H9 (cell line): ENCODE measurements around the gene GRIK4. TPM values are rescaled to one million over a fixed set of nuclear protein-coding genes. Genes with fewer than 3 reads are reported as not detected.

ENCODE experiments used
- DNase-seq: peaks from one replicate; pipeline ENCODE4 v3.0.0-alpha.2; 2017
- H2AFZ ChIP-seq: one replicate; pipeline ENCODE4 v1.6.1; 2013; ENCODE audit warnings: mild to moderate bottlenecking, low read length, control low read depth, moderate library complexity
- H2AK5ac ChIP-seq: 2 replicates; pipeline ENCODE4 v1.6.1; 2013; ENCODE audit warnings: low read length, control low read depth, mixed read lengths; ENCODE audit not compliant: insufficient read length
- H2BK120ac ChIP-seq: one replicate; pipeline ENCODE4 v1.6.1; 2013; ENCODE audit warnings: low read depth, mild to moderate bottlenecking, low read length, control low read depth, inconsistent platforms; ENCODE audit not compliant: poor library complexity, severe bottlenecking
- H2BK12ac ChIP-seq: 2 replicates; pipeline ENCODE4 v1.6.1; 2013; ENCODE audit warnings: low read length, control low read depth, mixed read lengths, low read depth; ENCODE audit not compliant: insufficient read length
- H2BK15ac ChIP-seq: 2 replicates; pipeline ENCODE4 v1.6.1; 2013; ENCODE audit warnings: low read depth, low read length, control low read depth
- H2BK20ac ChIP-seq: one replicate; pipeline ENCODE4 v1.6.1; 2013; ENCODE audit warnings: low read depth, mild to moderate bottlenecking, low read length, control low read depth, inconsistent platforms; ENCODE audit not compliant: poor library complexity, severe bottlenecking
- H2BK5ac ChIP-seq: 2 replicates; pipeline ENCODE4 v1.6.1; 2013; ENCODE audit warnings: low read length, control low read depth, mixed read lengths; ENCODE audit not compliant: insufficient read length
- H3K14ac ChIP-seq: 2 replicates; pipeline ENCODE4 v1.6.1; 2013; ENCODE audit warnings: low read length, control low read depth; ENCODE audit not compliant: insufficient read depth
- H3K18ac ChIP-seq: 2 replicates; pipeline ENCODE4 v1.6.1; 2013; ENCODE audit warnings: low read depth, mild to moderate bottlenecking, mixed read lengths, low read length, control low read depth; ENCODE audit not compliant: insufficient read length
- H3K23ac ChIP-seq: 2 replicates; pipeline ENCODE4 v1.6.1; 2013; ENCODE audit warnings: low read length, control low read depth, mixed read lengths, low read depth; ENCODE audit not compliant: insufficient read length
- H3K23me2 ChIP-seq: 2 replicates; pipeline ENCODE4 v1.6.1; 2013; ENCODE audit warnings: low read depth, mild to moderate bottlenecking, mixed read lengths, low read length, control low read depth; ENCODE audit not compliant: insufficient read length, poor library complexity, severe bottlenecking
- H3K27ac ChIP-seq: 2 replicates; pipeline ENCODE4 v1.5.1; 2013; ENCODE audit warnings: low read length, control low read depth, mixed read lengths, low read depth; ENCODE audit not compliant: insufficient read length
- H3K27me3 ChIP-seq: 2 replicates; pipeline ENCODE4 v1.6.1; 2013; ENCODE audit warnings: low read length, control low read depth, inconsistent platforms; ENCODE audit not compliant: insufficient read depth
- H3K4ac ChIP-seq: 2 replicates; pipeline ENCODE4 v1.6.1; 2013; ENCODE audit warnings: low read depth, mild to moderate bottlenecking, control low read depth, inconsistent platforms, low read length, moderate library complexity
- H3K4me1 ChIP-seq: 2 replicates; pipeline ENCODE4 v1.6.1; 2013; ENCODE audit warnings: low read length, control low read depth, inconsistent platforms; ENCODE audit not compliant: insufficient read depth
- H3K4me2 ChIP-seq: 2 replicates; pipeline ENCODE4 v1.6.1; 2013; ENCODE audit warnings: low read length, control low read depth, mixed read lengths; ENCODE audit not compliant: insufficient read length, insufficient read depth
- H3K56ac ChIP-seq: 2 replicates; pipeline ENCODE4 v1.6.1; 2013; ENCODE audit warnings: low read depth, mild to moderate bottlenecking, mixed read lengths, low read length, control low read depth; ENCODE audit not compliant: insufficient read length
- H3K79me1 ChIP-seq: 2 replicates; pipeline ENCODE4 v1.6.1; 2013; ENCODE audit warnings: low read depth, mild to moderate bottlenecking, moderate library complexity, low read length, control low read depth, inconsistent platforms; ENCODE audit not compliant: insufficient read depth, poor library complexity, severe bottlenecking
- H3K79me2 ChIP-seq: 2 replicates; pipeline ENCODE4 v1.6.1; 2013; ENCODE audit warnings: low read length, control low read depth, inconsistent platforms; ENCODE audit not compliant: insufficient read depth
- H3K9ac ChIP-seq: 2 replicates; pipeline ENCODE4 v1.6.1; 2013; ENCODE audit warnings: low read length, control low read depth, mixed read lengths; ENCODE audit not compliant: insufficient read length; ENCODE audit errors: extremely low read depth
- H3K9me3 ChIP-seq: one replicate; pipeline ENCODE4 v1.6.1; 2013; ENCODE audit warnings: low read depth, low read length, inconsistent platforms; ENCODE audit not compliant: control insufficient read depth
- H3T11ph ChIP-seq: one replicate; pipeline ENCODE4 v1.6.1; 2013; ENCODE audit warnings: mild to moderate bottlenecking, low read length, control low read depth, inconsistent platforms
- H4K20me1 ChIP-seq: one replicate; pipeline ENCODE4 v1.6.1; 2013; ENCODE audit not compliant: control insufficient read depth, insufficient read length, insufficient read depth
- H4K5ac ChIP-seq: 2 replicates; pipeline ENCODE4 v1.6.1; 2013; ENCODE audit warnings: low read depth, mild to moderate bottlenecking, mixed read lengths, low read length, control low read depth; ENCODE audit not compliant: insufficient read length
- H4K8ac ChIP-seq: replicated peaks from 2 replicates; pipeline ENCODE4 v1.6.1; 2013; ENCODE audit warnings: low read length, control low read depth, mixed read lengths, low read depth; ENCODE audit not compliant: insufficient read length
- H4K91ac ChIP-seq: 2 replicates; pipeline ENCODE4 v1.6.1; 2013; ENCODE audit warnings: low read depth, mild to moderate bottlenecking, moderate library complexity, mixed read lengths, low read length, control low read depth; ENCODE audit not compliant: insufficient read length
- H3K27ac Mint-ChIP-seq, 3 experiments: 2 replicates in 2 of 3; 3 replicates in 1 of 3; pipeline ENCODE4 v1.8.0; 2020 to 2021; ENCODE audit warnings: mixed read lengths in 3 of 3, mild to moderate bottlenecking in 1 of 3, moderate library complexity in 1 of 3
- H3K27me3 Mint-ChIP-seq: 2 replicates; pipeline ENCODE4 v1.8.0; 2021; ENCODE audit warnings: low read depth, mild to moderate bottlenecking, moderate library complexity, mixed read lengths
- H3K36me3 Mint-ChIP-seq, 3 experiments: 2 replicates in 2 of 3; 3 replicates in 1 of 3; pipeline ENCODE4 v1.8.0; 2020 to 2021; ENCODE audit warnings: low read depth in 3 of 3, mixed read lengths in 3 of 3; ENCODE audit not compliant: insufficient read depth in 1 of 3
- H3K4me1 Mint-ChIP-seq, 2 experiments: 2 replicates each; pipeline ENCODE4 v1.8.0; 2020; ENCODE audit warnings: mixed read lengths in 2 of 2
- H3K4me3 Mint-ChIP-seq, 2 experiments: 2 replicates in 1 of 2; 3 replicates in 1 of 2; pipeline ENCODE4 v1.8.0; 2020 to 2021; ENCODE audit warnings: mild to moderate bottlenecking in 2 of 2, mixed read lengths in 2 of 2, moderate library complexity in 1 of 2
- H3K9me3 Mint-ChIP-seq, 2 experiments: 2 replicates in 1 of 2; 3 replicates in 1 of 2; pipeline ENCODE4 v1.8.0; 2020; ENCODE audit warnings: mild to moderate bottlenecking in 2 of 2, mixed read lengths in 2 of 2, moderate library complexity in 1 of 2
- WGBS: extraction: QIAGEN DNeasy Blood & Tissue Kit; methylation state at CpG from one replicate; pipeline ENCODE4 v1.1.7; 2013; ENCODE audit warnings: missing lambda C conversion rate, low lambda C conversion rate, mixed read lengths; ENCODE audit not compliant: insufficient read length; ENCODE audit errors: extremely low coverage; 5-methylcytosine and 5-hydroxymethylcytosine counted together
- total RNA-seq: library from RNA; stranded (reverse); gene quantifications from 2 replicates; pipeline ENCODE4 v1.2.1, GENCODE V29; 2021
- TF ChIP-seq, protein P1 (sequence below): fragments of 200-600 bp; sonication (generic); conservative IDR thresholded peaks from 3 replicates; pipeline ENCODE4 v1.8.0; 2021; ENCODE audit warnings: antibody characterized with exemption, mild to moderate bottlenecking

Gene GRIK4
- total RNA-seq, 1 experiment from 2014 or later = 2.3 TPM

DNA sequence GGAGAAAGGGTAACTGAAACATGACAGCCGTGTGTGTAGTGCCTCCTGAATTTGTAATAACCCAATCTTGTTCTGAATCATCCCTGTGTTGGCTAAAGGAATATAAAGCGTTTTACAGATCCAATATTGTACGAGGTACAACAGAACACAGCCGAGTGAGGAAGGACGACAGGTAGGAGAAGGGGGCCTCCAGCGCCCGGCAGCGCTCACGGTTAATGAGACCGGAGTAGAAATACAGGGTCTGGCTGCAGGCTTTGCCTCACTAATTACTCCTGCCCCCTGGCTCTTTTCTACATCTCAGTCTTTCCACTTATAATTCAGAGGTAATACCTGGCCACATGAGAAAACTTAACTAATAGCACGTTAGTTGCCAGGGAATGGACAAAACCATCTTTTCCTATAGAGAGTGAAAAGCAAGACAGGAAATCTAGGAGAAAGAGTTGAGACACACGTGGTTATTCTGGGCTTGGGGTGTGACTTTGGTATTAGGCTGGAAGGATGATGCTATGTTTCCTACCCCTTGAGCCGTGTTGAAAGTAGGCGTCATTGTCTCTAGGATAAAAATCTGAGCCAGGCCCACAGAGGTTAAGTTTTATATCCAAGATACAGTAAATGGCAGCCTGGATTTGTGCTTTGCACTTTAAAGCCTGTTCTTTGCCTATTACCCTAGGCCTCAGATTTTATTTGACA, 54.1 kb downstream of the GRIK4 start:
- Histone ChIP-seq H2BK5ac (no peak overlapping the region), H2BK15ac (no peak overlapping the region), H3K56ac (no peak overlapping the region), H3K23me2 (peaks cover 8% of the 10 kb centered on the region), H3K4ac (no peak overlapping the region), H4K5ac (no peak overlapping the region), H2BK120ac (no peak overlapping the region), H3K4me2 (peak overlapping the region; percentile 16), H2BK20ac (no peak overlapping the region), H3T11ph (no peak overlapping the region), H2BK12ac (no peak overlapping the region), H3K27me3 (peaks cover 5% of the 10 kb centered on the region; the same call in 1 of the 2 replicates), H4K91ac (no peak overlapping the region), H2AFZ (no peak overlapping the region), H3K18ac (no peak overlapping the region), H3K79me2 (no peaks in the 10 kb centered on the region), H3K14ac (no peak overlapping the region), H3K79me1 (no peaks in the 10 kb centered on the region), H3K9ac (no peak overlapping the region), H3K4me1 (no peaks in the 10 kb centered on the region; the same call in 1 of the 2 replicates), H4K8ac (no peak overlapping the region), H3K23ac (no peak overlapping the region), H3K9me3 (no peaks in the 10 kb centered on the region), H2AK5ac (no peak overlapping the region), H3K27ac (no peak overlapping the region), H4K20me1 (no peaks in the 10 kb centered on the region)
- Mint-ChIP-seq H3K27me3 (peaks cover 64% of the 10 kb centered on the region), H3K4me1 (peaks cover 48 to 62% of the 10 kb centered on the region in 2 experiments), H3K27ac (no peak overlapping the region; a peak in 1 of 7 replicates), H3K4me3 (peak overlapping the region; percentile 54 to 67), H3K9me3 (no peaks in the 10 kb centered on the region), H3K36me3 (no peaks in the 10 kb centered on the region; a peak in 1 of 7 replicates)
- no CpG with 5 or more reads among the region's 14 CpGs for WGBS
- TF ChIP-seq, protein P1, sequence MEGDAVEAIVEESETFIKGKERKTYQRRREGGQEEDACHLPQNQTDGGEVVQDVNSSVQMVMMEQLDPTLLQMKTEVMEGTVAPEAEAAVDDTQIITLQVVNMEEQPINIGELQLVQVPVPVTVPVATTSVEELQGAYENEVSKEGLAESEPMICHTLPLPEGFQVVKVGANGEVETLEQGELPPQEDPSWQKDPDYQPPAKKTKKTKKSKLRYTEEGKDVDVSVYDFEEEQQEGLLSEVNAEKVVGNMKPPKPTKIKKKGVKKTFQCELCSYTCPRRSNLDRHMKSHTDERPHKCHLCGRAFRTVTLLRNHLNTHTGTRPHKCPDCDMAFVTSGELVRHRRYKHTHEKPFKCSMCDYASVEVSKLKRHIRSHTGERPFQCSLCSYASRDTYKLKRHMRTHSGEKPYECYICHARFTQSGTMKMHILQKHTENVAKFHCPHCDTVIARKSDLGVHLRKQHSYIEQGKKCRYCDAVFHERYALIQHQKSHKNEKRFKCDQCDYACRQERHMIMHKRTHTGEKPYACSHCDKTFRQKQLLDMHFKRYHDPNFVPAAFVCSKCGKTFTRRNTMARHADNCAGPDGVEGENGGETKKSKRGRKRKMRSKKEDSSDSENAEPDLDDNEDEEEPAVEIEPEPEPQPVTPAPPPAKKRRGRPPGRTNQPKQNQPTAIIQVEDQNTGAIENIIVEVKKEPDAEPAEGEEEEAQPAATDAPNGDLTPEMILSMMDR = no peak
- DNase-seq = peak; percentile 26
